Left lobe of liver (tissue), 2 donors: Measurements from ENCODE around the gene LRRC25. TPM values are rescaled to one million over a fixed set of nuclear protein-coding genes. Genes with fewer than 3 reads are reported as not detected.

Source experiments
- ATAC-seq: fragments of 200-7000 bp; cut with Tn5 transposase; one replicate; pipeline ENCODE4 v1.9.1; 2020; ENCODE audit warnings: mild to moderate bottlenecking, moderate library complexity
- DNase-seq: peaks from one replicate; pipeline ENCODE4 v3.0.0-alpha.2; 2020; ENCODE audit warnings: low spot score
- total RNA-seq: library from RNA; stranded (reverse); gene quantifications from one replicate; pipeline ENCODE4 v1.2.1, GENCODE V29; 2021
- donor health status: DM: no; HTN: no; CAD: no; lungs with moderate emphysema.
- donor health status: DM: no; HTN: yes; CAD: no.

The LRRC25 gene
- total RNA-seq, 1 donor from 2014 or later, result 2.2 TPM

DNA sequence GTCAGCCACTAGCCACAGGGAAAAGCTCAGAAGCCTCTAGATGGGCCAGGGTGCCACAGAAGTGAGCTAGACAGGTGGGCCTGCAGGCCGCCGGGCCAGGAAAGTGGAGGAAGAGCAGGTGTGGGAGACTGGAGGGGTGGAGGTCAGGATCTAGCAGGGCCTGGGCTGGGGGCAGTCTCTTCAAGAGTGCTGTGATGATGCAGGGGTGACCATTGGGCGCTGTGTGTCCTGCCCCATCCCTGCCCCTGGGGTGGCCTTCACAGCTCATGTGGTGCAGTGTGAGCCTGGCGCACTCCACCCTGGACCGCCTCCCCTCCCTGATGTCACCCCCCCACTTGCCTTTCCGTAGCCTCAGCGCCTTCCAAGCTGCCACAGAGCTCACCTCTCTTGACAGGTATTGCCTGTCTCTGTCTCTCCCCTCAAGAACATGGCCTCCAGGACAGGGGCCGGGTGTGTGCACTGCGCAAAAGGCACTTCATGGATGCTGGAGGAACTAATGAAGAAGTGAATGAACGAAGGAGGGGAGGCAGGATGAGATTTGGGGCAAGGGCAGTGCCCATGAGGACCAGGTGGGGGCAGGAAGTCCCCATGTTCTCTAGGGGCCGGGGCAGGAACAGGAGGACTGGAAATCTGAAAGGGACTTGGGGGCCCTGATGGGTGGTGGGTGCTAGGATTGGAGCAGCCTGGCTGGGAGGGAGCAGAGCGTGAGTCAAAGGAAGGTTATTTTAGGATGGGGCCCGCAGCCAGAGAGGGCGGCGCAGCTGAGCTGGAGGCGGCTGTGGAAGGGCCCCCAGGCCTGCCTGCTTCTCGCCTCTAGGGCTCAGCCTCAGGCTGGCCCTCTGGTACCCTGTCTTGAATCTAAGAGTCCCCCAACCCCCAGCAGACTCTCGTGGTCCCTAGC lies 28.3 kb upstream of the LRRC25 start:
- DNase-seq (no peak), ATAC-seq (no peak)

DNA sequence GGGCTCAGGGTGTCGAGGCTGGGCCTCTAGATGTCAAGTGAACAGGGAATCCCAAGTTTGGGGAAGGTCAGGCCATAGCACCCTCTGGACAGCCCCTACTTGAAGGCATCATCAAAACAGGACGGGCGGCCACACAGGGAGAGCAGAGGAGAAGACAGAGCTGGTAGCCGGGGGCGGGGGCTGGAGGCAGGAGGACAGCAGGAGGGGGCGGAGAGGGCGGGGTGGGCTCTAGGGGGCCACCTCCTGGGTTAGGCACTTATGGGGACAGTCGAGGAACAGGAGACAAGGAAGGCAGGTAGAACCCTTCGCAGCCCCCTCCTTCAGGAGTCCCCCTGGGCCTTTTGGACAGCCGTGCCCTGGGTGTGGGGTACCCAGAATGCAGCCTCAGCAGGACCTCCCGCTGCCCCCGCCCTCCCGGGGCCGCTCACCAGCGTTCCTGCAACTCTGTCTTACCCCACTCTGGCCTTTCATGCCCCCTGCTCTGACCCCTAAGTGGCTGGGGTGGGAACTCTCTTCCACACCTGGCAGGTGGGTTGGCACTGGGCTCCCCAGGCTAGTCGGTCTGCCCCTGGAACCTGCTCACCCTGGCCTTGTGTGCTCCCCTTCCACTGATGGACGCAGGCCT lies 27.6 kb upstream of the LRRC25 start:
- no peak for ATAC-seq
- no peak for DNase-seq

DNA sequence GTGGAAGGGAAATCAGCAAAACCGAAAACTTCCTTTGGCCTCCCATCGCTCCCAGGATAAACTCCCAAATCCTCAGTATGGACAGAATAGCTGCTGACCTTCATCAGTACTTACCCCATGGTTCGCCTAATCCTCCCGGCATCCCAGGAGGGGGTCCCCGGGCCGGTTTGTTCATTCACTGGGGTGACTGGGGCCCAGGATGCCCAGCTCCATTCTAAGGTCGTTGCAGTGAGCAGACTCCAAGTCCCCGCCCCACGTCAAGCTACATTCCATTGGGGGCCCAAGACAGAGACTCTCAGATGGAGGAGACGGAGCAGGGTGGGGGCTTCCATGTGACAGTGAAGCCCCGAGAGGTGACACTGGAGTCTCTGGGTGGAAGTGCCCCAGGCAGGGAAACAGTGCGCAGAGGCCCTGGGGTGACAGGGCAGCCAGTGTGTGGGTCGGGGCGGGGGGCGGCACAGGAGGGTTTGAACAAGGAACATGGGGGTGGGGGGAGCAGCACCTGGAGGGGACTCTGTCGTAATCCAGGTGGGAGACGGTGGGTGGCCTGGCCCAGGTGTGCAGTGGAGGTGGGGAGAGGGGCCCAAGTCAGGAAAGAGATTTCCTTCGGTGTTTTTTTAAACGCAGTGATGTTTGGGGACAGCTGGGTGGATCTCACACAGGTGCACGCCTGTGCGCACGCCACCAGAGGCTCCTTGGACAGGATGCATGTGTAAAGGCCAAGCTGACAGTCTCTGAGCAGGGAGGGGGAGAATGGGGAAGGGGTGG lies 26.9 kb upstream of the LRRC25 start:
- no peak for DNase-seq

DNA sequence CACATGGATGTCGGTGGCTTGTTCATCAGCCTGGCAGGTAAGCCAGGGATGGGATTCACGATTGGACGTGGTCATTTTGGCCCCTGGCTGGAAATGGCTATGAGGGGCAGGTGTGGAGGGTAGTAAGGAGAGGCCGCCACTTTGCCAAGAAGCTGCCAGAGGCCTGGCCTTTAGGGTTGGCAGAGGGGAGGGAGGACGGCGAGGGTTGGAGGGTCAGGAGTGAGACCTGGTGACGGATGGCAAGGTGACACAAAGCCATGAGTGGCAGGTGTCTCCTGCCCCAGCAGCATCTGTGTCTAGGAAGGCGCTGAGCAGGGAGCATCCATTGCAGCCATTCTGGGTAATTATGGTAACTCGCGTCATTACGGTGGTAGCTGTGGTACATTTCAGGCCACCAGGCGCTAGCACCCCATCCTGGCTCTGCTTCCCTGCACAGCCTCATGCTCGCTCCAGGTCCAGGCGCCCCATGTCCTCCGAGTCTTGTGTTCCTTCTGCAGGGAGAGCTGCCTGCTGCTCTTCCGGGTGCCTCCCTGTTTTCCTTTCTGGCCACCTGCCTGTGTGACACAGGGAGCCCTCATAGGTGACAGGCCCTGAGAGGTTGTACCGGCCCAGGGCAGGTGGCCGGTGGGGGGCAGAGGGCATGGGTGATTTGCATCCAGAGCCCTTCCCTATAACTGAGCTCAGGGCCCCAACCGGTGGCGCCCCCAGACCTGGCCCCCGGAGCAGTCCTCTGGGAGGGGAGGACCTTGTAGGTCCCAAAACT lies 26.0 kb upstream of the LRRC25 start:
- DNase-seq, result no peak
- no peak for ATAC-seq

More for the DNA sequence above, 26.9 kb upstream of the LRRC25 start:
- no peak for ATAC-seq

DNA sequence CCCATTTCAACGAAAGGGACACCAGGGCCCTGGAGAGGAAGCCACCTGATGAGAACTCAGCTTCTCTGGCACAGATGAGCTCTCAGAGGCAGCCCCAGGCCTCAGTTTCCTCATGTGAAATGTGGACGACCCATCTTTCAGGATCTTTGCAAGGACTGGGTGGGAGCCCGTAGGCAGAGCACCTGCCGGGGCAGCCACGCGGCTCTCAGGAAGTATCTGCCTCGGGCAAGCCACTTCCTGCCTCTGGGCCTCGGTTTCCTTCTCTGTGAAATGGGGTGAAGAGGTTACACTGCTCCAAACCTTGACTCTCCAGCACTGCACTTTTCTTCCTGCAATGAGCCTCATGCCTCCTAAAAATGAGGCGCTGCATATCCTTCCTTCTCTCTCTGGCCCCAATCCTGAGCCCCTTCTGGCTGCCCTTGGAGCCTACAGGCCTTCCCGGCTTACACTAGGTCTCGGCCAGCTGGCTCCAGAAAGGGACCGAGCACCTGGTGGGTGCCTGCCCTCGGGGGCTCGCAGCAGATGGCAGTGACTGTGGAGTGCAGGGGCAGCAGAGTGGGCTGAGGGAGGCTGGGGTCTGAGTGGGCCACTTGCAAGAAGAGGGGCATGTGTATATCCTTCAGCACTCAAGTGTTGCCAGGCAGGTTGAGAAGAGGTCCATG lies 25.2 kb upstream of the LRRC25 start:
- DNase-seq, result no peak
- ATAC-seq, result no peak

DNA sequence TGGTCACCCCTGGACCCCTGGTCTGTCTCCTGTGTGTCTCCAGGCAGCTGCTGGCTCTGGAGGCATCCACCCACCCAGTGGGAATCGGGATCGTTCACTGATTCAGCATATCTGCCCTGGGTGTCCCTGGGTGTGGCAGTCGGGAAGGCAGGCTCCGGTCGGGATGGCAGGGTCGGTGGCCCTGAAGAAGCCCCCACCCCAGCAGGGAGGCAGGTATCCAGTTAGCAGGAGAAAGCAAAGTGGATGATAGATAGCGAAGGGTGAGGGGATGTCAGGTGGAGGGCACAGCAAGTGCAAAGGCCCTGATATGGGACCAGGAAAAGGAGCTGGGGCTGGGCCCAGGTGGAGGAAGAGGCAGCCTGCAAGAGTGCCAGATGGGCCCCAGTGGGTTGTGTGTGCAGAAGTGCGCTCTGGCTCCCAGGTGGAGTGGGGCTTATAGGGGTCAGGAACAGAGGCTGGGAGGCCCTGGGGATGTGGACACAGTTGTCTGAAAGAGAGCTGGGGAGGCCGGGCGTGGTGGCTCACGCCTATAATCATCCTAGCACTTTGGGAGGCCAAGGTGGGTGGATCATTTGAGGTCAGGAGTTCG lies 24.0 kb upstream of the LRRC25 start:
- DNase-seq, result no peak
- no peak for ATAC-seq

DNA sequence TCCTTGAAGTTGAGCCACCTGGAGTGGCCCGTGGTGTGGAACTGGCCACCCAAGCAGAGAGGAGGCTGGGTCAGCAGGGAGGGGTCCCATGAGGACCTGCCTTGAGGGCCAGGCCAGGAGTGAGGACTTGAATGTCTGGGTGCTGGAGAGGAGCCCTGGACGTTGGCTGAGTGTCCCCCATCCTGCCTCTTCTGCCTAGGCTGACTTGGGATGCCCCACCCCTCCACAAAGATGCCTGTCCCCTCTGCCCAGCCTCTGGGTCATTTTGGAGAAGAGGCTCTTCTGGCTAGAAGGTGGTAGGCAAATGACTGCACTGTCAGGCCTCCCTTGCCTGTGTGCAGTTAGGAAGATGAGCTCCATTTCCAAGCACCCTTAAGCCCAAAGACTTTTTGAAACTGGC lies 23.5 kb upstream of the LRRC25 start:
- ATAC-seq (no peak), DNase-seq (no peak)

DNA sequence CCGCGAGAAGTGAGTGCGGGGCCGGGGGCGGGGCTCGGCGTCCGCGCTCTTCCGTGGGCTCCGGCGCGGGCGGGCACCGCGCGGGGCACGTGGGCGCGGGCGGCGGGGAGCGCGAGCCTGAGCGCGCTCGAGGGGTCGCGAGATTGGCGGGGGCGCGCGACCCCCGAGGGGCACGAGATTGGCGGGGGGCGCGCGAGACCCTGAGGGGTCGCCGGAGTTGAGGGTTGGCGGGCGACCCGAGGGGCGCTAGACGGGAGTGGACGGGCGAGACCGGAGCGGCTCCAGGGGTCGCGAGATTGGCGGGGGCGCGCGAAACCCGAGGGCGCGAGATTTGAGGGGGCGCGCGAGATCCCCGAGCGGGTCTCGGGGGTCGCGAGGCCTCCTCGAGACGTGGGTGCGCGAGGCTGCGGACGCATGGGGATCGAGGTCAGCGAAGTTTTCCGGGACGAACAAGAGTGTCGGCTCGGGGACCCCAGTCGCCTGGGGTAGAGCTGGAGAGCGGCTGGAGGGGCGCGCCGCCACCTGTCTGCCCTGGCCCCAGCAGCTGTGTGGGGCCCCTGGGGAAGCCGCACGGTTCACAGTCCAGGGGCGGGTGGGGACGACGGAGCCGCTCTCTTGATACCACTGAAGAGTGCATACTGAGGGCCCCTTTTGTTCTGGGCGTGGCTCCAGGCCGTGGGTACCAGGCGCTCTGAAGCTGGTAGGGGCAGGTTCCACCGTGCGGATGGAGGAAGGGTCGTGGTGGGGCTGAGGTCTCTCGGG lies 22.5 kb upstream of the LRRC25 start:
- no peak for ATAC-seq
- DNase-seq, result no peak

DNA sequence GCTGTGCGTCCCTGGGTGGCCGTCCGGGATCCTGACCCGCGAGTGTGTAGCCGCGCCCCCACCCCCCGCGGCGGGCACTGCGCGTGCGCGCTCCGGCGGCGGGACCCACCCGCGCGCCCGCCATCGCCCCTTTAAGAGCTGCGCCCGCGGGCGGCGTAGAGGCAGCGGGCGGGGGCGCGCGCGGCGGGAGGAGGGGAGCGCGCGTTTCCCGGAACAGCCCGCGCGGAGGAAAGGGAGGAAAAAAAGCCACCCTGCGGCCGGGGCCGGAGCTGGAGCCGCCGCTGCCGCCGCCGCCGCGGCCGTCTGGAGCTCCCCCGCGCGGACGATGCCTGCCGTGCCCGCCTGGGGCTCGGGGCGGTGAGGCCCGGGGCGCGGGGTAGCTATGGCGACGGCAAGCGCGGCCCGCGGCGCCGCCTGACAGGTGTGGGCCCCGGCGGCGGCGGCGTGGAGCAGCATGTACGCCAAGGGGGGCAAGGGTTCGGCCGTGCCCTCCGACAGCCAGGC lies 21.8 kb upstream of the LRRC25 start, which contains the start of gene SSBP4:
SSBP4 (plus strand) TSS at position 204 of the 504 bp plus-strand sequence; CDS start at position 455, 251 bp downstream.
- ATAC-seq (peak; percentile 66), DNase-seq (peak; percentile 77)

DNA sequence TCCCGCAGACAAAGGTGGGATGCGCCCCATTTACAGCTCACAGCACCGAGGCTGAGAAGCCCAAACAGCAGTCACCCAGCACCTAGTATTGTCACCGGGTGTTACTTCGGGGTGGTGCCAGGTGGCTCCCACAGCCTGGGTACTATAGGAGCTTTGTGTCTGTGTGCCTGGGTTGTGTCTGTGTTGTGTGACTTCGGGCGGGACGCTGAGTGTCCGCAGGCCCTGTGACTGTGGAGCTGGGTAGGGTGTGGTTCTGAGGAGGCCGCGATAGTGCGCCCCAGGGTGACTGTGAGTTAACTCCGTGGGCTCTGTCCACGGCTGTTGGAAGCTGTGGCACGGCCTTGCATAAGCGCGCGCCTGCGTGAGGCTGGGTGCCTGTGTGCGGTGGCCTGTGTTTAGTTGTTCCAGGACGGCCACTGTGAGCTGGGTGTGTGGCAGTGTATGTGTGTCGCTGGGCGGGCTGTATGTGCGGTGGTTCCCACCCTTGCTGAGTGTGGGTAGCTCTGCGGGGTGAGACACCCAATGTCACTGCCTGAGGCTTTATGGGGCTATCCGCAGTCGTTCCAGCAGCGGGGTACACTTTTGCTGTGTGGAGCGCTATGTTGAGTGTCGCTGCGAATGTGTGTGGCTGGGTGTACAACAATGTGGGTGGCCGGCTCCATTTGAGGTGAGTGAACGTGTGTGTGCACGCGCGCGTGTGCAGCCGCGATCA lies 21.2 kb upstream of the LRRC25 start:
- ATAC-seq (peak; percentile 11), DNase-seq (no peak)

DNA sequence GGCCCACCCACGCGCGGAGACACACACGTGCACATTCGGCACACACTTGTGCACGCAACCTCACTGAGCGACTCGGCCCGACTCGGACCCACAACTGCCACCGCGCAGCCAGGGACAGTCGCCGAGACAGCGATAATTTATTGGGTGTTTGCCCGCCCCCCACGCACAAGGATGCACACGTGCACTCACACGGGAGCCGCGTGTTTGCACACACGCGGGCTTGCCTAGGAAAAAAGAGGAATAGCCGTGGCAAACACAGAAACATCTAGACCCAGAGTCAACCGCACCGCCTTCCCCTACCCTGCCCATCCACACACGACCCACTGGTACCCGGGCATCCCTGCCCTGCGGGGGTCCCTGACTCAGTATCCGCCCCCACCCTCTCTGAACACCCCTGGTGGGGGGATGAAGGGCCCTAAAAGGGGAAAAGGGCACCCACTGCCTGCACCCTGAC lies 20.6 kb upstream of the LRRC25 start:
- ATAC-seq, result no peak
- DNase-seq, result no peak

DNA sequence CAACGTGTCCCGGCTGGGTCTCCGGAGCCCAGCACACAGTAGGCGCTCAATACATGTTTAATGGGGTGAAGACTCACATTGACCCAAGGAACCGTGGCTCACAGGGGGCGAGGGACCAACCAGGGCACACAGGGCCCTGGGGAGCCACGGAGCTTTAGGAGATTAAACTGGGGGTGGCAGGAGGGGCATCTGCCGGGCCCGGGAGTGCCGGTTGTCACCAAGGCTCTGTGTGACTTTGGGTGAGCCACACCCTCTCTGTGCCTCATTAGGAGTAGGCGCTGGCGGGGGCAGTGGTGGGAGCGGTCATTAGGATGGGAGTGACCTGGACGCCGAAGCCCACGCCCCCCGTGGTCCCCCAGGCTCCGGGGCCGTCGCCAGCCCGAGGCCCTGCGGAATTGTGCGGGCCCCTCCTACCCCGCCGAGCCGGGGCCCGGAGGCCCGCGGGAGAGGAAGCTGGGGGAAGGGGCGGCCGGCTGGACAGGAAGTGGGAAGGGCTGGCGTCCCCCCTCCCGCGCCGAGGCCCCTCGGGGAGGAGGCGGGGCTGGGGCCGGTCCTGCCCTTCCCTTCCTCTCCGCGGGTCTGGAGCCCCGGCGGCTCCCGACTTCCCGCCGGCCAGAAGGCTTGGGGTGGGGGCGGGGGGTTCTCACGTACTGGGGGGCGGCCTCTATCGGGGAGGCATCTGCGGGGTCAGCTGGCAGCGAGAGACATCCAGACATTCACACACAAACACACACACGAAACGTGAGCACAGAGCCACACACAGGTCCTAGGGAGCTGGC lies 20.0 kb upstream of the LRRC25 start:
- ATAC-seq, result peak; percentile 38
- DNase-seq, result peak; percentile 68

DNA sequence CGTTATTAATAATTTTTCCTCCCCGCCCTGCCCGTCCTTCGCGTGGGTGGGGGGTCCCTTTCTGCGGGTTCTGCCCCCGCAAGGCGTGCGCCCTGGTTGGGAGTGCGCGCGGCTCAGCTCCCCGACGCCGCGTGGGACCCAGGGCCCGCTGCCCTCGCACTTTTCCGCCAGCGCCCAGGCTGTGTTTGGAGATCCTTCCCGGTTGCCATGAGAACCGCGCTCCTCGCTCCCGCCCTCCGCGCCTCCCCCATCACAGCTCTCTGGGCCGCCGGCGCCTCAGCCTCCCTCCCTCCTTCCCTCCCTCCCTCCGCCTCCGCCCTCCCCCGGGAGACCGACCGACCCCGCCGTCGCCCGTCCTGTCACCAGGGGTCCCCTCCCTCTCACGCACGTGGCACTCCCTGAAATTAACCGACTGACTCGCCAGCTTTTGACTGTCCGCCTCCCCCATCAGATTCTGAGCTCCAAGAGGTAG lies 19.4 kb upstream of the LRRC25 start:
- DNase-seq (peak; percentile 76), ATAC-seq (peak; percentile 38)

DNA sequence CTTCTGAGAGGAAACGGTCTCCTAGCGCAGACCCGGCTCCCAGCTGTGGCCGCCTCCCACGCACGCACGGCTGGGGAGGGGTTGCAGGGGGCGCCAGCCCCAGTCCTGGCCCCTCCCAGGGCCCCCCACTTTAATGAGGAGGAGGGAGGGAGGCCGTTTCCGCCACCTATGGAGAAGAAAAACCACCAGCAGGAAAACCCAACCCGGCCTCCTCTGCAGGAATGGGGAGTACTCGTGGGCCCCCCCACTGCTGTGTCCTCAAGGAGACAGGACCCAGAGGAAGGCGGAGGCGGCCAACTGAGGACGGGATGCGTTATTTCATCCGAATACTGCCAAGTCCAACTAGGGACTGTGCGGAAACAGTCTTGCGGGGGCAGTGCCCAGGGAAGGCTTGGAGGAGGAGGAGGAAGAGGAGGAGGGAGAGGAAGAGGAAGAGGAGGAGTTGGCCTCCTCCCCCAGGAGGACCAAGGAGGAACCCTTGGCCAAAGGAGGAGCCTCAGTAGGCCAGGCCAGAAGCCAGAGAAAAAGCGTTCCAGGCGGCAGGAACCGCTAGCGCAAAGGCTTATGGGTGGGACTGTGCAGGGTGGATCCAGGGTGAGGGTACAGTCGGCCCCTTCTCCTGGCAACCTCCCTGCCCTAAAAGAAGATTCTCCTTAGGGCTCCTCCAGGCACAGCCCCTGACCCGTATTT lies 17.9 kb upstream of the LRRC25 start:
- DNase-seq, result peak; percentile 64

DNA sequence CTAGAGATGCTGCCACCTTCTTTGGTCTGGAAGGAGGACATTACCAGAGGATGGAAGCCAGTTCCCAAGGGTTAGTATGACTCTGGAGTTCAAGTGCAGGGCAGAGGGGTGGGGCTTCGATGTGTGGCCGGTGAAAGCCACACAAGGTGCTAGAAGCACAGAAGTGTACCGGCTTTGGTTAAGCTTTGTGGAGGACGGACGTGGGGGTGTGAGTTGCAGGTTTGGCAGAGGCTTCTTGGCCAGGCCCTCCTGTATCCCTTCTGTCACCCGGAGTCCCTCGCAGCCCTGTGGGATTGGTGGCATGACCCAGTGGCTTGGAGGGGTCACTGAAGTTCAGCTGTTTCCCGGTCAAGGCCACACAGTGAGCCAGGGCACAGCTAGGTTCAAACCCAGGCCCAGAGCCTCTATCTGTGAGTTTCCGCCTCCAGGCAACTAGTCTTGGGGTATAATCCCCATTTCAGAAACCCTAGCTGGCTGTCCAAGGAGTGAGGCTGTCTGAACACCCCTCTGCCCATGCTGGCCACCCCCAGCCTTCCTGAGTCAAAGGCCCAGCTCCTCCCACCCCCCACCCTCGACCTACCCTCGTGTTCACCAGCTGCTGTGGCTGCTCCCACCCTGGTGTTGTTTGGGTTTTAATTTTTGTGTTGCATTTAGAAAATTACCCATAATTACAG lies 17.2 kb upstream of the LRRC25 start:
- ATAC-seq (peak; percentile 30), DNase-seq (peak; percentile 63)

More for the DNA sequence above, 17.9 kb upstream of the LRRC25 start:
- peak; percentile 4 for ATAC-seq
